Limb (tissue), 2 donors: Measurements from ENCODE around the gene CRYBB2.
"Not testable (repeated sequence)": the region's sequence is repeated elsewhere in the genome, so short reads cannot be mapped to it uniquely, and the experiment has no call there.

Experiments
- DNase-seq, 2 donors: peaks; one replicate each; pipeline ENCODE4 v3.0.0-alpha.2; 2016; ENCODE audit errors: extremely low spot score in 2 of 2

CRYBB2 gene

DNA sequence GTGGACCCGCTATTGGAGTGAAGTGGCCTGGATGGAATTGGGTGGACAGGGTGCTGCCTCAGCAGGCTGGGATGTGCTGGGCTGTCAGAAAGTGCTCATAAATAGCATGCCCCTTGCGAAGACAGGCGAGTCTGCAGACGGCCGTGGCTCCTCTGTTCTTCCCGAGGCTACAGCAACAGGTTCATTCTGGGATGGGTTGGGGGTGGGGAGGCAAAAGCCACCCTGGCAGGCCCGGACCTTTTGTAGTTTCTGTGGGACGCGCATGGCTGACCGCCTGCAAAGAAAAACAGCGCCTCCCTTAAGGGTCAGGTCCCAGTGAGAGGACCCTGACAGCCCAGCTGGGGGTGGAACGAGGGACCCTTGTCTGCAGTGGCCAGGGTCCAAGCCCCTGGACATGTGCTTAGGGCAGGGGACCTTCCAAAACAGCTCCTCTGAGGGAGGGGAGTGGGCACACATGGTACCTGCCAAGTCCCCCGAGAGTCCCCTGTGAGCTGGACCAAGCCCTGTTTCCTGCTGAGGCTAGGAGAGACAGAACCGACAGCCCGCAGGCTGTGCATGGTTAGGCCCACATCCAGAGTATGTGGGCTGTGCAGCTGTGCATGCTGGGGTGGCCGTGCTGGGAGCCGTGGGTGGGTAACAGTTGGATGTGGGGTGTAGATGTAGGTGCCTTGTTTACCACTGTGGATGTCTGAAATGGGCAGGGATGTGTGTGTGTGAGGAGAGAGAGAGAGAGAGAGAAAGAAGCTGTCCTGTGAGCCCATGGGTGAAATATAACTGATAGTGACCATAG is 19.5 kb upstream of the CRYBB2 start, which contains the start of gene CRYBB3:
Gene CRYBB3 (plus strand): TSS at position 128 of the 790 bp plus-strand sequence. CDS start 1,539 bp downstream, outside the sequence.
- no peak for DNase-seq

DNA sequence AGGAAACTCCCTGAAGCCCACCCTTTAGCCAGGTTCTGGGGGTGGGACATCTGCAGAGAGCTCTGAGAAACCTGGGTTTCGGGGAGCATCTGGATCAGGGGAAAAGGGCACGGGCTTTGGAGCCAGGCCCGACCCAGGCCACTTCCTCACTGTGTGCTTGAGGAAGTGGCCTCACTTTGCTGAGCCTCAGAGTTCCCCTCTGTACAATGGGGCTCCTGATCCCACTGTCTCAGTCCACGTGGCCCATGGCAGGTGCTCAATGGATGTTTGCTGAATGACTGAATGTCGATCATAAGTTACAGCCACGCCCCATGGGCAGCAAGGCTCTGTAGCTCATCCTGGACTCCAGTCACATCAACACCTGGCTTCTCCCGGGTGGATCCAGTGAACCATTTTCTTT is 18.5 kb upstream of the CRYBB2 start:
- no peak for DNase-seq

DNA sequence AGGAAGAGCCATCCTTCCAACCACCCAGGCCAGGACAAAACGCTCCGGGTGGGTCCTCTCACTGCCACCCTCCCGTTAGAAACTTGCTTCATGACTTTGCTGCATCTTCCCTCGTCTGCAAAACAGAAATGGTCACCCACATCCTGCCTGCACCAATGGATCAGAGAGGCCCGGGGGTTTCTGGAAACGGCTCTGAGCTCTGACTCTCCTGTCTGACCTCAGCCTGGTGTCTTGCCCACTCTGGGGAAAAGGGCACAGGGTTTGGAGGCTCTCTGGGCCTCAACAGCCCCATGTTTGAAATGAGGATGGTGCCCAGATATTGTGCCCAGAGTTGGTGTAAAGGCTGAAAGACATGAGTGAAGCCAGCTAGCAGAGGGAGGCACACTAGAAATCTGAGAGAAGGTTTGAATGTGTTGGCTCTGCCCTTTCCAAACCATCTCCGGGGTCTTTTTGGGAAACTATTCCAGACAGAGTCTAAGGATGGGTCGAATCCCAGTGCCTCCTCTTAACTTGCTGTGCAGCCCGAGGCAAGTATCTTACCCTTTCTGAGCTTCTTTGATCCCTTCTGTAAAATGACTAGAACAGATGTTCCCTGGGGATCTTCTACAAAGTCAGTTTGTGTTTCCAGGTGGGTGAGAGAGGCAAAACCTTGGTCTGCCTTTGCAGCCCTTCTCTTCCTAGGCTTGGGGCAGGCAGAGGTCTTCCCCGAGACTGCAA is 17.7 kb upstream of the CRYBB2 start:
- no peak for DNase-seq

DNA sequence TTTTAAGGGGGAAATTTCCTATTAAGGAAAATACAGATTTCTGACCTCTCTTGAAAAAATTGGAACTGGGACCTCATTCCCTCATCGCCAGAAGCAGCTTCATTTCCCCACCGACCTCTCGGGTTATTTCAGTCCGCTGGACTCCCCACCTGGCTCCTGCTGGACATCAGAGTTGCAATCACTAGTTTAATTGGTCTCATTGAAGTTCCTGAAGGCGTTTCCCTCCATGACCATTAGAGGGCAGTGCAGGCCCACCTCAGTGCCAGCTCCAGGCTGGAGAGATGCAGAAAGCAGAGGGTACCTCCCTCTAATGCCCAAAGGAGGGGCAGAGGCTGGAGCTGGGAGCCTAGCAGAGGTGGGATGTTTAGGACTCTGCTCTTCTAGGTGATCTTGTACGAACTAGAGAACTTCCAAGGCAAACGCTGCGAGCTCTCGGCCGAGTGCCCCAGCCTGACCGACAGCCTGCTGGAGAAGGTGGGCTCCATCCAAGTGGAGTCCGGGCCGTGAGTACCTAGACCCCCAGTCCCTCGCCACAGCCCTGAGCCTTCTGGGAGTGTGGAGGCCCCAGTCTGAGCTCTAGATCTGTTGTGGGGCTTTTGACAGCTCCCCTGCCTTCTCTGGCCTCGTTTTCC is 17.0 kb upstream of the CRYBB2 start:
- DNase-seq: peak; percentile 42 to 76

DNA sequence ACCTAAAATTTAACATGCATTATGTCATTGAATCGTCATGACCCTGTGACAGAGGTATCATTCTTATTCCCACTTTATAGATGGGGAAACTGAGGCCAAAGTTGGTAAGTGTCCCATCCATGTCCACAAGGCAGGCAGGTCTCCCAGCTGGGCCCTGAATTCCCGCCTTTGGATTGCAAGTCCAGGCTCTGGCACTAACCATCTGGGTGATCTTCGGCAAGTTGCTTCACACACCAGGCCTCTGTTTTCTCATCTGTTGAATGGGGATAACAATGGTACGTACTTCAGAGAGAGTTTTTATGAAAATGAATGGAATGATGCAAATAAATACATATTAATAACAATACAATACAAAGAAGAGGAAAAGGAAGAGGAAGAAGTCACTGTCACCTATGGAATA is 16.4 kb upstream of the CRYBB2 start:
- no peak for DNase-seq

DNA sequence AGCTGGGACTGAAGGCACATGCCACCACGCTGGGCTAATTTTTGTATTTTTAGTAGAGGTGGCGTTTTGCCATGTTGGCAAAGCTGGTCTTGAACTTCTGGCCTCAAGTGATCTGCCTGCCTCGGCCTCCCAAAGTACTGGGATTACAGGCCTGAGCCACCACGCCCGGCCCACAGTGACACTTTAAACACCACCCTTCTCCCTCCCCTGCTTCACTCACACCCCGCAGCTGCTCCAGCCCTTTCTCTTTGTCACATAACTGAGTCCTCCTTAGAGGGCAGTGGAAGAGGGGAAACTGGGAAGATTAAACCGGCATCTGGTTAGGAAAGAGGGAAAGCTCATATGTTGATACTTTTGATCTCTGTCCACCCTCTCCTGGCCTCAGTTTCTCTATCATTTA is 14.9 kb upstream of the CRYBB2 start:
- DNase-seq: not testable (repeated sequence)

DNA sequence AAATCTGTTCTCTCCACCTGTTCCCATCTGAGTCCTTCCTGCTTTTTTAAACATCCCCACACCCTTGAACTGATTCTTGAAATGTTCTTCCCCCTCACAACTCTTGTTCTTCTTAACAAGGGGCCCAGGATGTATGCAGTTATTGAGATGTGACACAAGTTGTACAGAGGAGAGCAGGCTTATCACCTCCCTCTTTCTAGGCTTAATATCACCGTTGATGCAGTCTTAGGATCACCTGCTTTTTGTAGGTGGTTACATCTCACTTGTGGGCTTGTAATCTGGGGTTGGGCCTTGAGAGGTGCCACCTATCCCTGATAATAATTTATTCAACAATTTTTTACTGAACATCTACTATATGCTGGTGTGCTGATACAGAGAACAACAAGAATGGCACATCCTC is 13.6 kb upstream of the CRYBB2 start:
- no peak for DNase-seq

DNA sequence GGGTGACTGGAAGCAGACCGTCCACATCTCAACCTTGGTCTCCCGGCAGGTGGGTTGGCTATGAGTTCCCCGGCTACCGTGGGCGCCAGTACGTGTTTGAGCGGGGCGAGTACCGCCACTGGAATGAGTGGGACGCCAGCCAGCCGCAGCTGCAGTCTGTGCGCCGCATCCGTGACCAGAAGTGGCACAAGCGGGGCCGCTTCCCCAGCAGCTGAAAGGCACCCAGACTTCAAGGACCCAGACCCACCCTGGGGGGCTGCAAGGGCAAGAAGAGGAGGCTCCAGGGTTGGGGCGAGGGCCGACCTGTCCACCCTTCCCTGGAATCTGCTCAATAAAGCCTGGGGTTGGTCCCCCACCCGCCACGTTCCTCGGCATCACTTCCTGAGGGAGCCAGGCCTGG is 12.4 kb upstream of the CRYBB2 start:
- no peak for DNase-seq

DNA sequence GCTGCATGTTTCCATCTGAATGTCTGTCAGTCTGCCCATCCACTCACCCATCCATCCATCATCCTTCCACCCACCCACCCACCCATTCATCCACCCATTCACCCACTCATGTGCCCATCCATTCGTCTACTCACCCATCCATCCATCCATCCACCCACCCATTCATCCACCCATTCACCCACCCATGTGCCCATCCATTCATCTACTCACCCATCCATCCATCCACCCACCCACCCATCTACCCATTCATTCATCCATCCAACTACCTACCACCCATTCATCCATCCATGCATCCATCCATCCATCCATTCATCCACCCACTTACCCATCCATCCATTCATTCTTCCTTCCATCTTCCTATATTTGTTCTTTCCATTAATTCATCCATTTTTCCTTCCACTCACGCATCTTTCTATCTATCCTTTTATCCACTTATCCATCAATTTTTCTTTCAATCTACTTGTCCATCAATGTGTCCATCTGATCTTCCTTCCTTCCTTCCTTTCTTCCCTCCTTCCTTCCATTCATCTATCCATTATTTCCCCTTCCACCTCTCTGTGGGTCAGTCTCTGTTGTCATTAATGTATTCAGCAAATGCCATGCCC is 11.8 kb upstream of the CRYBB2 start:
- no peak for DNase-seq

DNA sequence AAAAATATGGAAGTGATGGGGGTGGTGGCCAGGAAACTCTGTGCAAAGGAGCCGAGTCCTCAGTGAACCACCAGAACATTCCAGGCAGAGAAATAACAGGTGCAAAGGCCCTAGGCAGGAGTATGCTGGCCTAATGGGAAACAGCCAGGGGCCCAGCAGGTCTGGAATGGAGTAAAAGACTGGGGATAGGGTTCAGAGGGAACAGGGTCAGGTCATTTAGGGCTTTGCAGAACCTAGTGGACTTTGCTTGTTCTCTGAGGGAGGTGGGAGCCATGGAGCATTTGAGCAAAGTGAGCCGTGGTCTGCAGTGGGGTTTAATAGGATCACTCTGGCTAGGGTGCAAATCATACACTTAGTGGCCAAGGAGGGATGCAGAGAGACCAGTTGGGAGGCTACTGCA is 11.1 kb upstream of the CRYBB2 start:
- no peak for DNase-seq

DNA sequence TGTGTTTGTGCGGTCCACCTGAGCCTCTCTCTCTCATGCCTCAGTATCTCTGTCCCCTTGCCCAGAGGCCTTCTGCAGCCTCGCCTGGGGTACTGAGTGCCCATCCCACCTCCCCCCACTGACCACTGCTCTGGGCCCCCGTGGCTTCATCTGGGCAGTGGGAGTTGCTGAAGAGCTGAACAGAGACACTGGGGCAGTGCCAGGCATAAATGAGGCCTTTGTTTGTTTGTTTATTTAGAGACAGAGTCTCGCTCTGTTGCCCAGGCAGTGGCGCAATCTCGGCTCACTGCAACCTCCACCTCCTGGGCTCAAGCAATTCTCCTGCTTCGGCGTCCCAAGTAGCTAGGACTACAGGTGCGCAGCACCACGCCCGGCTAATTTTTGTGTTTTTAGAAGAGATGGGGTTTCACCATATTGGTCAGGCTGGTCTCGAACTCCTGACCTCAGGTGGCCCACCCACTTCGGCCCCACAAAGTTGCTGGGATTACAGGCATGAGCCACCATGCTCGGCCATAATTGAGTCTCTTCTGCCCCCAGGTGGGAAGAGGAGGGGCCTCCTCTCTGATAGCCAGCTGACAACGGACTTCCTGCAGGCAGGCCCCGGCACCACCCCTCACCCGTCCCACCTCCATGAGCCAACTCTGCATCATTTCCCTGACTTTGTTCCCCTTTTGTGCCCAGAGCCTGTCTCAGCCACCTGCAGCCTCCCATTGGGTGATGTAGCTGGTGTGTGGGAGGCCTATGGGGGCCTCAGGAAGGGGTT is 10.5 kb upstream of the CRYBB2 start:
- no peak for DNase-seq

DNA sequence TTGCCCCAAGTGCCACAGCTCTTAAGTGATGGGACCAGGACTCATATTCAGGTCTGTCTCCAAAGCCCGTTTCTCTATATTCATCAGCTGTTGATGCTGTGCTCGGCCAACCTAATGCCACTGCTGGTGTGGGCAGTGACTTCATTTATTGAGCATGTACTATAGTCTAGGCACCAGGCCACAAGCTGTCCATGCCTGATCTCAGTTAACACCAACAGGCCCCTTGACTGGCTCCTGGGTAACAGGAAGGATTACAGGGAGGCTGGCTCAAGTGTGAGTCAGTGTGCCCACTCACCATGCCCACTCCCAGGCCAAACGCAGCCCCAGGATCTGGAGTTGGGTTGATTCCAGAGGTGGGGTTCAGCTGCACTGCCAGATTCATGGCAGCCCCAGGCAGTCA is 8.6 kb upstream of the CRYBB2 start:
- DNase-seq: no peak

DNA sequence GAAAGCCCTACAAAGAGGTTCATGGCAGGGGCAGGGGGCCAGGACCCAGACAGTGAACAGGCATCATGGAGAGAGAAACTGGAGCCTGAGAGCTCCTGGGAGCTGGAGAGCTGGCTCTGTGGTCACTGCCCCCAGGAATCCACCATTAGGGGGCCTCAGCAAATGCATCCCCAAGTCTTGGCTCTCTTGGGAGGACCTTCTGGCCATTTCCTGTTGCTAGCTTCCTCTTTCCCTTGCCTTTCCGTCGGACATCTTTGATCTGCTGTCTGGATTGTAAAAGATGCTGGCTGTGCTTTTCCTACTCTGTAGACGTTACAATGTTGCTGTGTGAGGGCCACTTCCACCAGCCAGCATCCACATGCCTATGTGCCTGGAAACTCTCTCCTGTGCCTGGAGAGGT is 7.1 kb upstream of the CRYBB2 start:
- DNase-seq: no peak

DNA sequence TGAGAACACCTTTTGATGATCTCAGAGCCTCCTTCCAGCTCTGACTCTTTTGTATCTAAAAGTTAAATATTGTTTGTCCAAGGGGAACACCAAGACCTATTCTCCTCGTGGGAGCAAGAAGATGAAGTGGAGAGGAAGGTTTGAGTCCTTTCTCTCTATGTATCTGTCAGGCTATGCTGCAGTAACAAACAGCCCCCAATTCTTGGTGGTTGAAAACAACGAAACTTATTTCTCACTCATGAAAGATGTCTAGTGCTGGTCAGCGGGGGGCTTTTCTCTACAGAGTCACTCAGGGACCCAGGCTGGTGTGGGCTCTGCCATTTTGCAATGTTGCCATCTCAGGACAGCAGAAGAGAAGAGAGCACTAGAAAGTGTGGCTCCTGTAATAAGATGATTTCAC is 6.2 kb upstream of the CRYBB2 start:
- no peak for DNase-seq

DNA sequence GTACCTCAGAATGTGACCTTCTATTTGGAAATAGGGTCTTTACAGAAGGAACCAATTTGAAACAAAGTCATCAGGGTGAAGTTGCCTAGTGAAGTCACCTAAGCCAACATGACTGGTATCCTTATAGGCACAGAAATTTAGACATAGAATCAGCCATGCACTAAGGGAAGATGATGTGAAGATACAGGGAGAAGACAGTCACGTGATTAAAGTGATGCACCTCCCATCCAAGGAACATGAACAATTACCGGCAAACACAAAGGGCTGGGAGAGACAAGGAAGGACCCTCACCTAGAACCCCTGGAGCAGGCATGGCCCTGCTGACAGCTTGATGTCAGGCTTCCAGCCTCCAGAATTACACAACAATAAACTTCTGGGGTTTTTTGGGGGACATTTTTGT is 3.2 kb upstream of the CRYBB2 start:
- no peak for DNase-seq

DNA sequence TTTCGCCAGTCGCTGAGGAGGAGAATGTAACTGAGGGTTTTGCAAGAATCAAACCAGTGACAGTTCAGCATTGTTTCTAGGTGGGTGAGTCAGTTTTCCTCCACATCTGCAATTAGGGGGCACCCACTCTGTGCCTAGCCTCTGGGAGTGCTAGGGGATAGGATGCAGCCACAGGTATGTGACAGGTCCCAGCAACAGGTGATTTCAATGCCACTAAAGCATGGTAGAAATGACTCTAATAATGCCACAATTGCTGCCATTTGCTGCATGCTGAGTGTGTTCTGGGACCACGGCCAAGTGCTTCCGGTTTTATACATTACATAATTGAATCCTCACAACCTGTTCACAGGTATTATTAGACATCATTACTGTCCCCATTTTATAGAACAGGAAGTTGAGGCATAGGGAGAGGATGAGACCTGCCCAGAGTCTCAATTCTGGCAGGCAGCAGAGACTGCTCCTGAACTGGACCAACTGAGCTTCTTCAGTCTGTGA is 556 bp downstream of the CRYBB2 start:
- no peak for DNase-seq

DNA sequence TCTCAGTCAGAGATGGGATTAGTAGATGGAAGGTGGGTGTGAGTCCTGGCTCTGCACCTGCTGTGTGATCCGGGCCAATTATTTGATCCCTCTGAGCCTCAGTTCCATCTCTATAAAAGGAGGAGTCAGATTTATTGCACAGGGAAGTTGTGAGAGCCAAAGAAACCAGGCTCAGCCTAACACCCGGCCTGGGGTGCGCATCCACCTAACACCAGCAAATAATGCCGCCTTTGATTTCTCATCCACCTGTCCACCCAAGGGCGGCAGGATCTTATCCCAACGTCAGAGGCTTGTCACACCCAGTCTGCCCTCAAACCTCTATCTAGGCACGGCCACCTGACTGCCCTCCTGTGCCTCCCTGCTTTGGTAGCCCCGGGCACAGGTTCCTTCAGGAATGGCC is 2.4 kb downstream of the CRYBB2 start:
- no peak for DNase-seq

DNA sequence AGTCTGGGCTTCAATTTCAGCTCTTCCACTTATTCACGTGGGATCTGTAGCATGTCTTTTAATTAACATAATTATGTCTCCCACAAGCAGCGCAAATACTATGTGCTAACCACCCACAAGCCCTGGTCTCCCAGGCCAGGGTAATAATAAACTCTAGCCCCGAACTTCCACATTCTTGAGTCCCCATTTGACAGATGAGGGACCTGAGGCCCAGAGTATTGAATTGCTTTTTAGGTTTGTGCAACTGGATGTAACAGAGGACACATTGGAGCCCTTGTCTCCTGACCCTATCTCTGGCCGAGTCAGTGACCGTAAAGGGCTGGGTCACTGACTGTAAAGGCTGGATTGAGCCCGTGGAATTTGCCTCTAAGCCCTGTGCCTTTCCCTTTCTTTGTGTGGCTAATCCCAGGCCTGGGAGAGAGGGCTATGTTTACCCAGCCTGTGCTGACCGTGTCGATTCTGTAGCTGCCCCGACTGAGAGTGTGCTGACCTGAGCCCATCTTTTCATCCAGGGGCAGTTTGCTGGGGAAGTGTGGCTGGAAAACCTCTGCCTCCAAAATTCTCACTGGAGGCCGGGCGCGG is 3.9 kb downstream of the CRYBB2 start:
- no peak for DNase-seq

DNA sequence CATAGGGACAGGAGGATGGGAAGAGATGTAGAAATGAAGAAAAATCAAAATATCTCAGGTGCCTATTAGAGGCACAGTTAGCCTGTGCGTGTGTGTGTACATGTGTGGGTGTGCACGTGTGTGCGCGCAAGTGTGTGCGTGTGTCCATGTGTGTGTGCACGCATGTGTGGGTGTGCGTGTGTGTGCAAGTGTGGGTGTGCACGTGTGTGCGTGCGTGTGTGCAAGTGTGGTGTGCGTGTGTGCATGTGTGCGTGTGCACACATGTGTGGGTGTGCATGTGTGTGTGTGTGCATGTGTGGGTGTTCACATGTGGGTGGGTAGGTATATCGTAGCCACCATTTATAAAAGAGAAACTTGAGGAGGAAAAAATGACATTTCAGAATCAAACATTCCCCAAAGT is 9.4 kb downstream of the CRYBB2 start:
- no peak for DNase-seq

DNA sequence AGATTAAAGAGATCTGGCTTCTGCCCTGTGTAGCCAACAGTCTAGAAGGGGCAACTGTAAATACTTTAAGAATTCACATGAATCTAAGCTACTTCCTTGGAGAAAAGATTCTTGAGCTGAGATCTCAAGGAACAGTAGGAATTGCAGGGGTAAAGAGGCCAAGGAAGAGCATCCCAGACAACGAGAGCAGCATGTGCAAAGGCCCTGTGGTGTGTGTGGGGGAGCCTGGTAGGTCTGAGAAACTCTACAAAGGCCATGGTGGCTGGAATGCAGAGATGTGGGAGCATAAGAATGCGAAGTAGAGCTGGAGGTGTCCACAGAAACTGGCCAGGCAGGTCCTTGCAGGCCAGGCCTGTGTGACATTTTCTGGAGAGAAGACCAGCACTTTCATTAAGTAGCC is 11.3 kb downstream of the CRYBB2 start:
- not testable (repeated sequence) for DNase-seq

DNA sequence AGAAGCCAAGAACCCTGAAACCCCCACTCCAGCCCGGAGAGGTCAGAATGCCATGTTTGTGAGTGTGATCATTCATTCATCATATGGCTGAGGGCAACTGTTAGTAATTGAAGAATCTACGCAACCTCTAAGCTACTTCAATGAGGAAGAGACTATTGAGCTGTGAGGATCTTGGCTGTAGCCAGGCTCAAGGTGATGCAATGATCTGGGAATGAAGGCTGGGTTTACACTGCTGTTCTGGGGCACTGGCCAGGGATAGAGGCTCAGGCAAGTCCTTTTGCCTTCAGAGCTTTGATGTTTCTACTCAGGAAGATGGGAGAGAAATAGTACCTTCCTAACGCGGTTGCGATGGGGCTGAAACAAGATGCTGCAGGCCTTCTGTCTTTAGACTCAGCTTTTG is 12.9 kb downstream of the CRYBB2 start:
- no peak for DNase-seq
